Loucy (cell line): ENCODE results near the gene LY6G5B.

ENCODE experiments used
- CTCF ChIP-seq: fragments of 200-600 bp; sonication (generic); conservative IDR thresholded peaks from 2 replicates; pipeline ENCODE4 v1.5.1; 2014; ENCODE audit warnings: mild to moderate bottlenecking, antibody characterized with exemption, low read length
- EZH2phosphoT487 ChIP-seq: fragments of 200-600 bp; IDR thresholded peaks from 2 replicates; pipeline ENCODE4 v1.6.1; 2018; ENCODE audit warnings: antibody characterized with exemption, mild to moderate bottlenecking, moderate library complexity, borderline replicate concordance

- TF ChIP-seq CTCF (no peak), EZH2phosphoT487 (no peak)
These were observed 29.2 kb upstream of the LY6G5B start for GRCh38 chr6:31640612-31641011.
